Measurements from ENCODE around the gene SELENOI.
"Not testable (repeated sequence)": the region's sequence is repeated elsewhere in the genome, so short reads cannot be mapped to it uniquely, and the experiment has no call there.

Gene SELENOI, protein sequence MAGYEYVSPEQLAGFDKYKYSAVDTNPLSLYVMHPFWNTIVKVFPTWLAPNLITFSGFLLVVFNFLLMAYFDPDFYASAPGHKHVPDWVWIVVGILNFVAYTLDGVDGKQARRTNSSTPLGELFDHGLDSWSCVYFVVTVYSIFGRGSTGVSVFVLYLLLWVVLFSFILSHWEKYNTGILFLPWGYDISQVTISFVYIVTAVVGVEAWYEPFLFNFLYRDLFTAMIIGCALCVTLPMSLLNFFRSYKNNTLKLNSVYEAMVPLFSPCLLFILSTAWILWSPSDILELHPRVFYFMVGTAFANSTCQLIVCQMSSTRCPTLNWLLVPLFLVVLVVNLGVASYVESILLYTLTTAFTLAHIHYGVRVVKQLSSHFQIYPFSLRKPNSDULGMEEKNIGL

DNA sequence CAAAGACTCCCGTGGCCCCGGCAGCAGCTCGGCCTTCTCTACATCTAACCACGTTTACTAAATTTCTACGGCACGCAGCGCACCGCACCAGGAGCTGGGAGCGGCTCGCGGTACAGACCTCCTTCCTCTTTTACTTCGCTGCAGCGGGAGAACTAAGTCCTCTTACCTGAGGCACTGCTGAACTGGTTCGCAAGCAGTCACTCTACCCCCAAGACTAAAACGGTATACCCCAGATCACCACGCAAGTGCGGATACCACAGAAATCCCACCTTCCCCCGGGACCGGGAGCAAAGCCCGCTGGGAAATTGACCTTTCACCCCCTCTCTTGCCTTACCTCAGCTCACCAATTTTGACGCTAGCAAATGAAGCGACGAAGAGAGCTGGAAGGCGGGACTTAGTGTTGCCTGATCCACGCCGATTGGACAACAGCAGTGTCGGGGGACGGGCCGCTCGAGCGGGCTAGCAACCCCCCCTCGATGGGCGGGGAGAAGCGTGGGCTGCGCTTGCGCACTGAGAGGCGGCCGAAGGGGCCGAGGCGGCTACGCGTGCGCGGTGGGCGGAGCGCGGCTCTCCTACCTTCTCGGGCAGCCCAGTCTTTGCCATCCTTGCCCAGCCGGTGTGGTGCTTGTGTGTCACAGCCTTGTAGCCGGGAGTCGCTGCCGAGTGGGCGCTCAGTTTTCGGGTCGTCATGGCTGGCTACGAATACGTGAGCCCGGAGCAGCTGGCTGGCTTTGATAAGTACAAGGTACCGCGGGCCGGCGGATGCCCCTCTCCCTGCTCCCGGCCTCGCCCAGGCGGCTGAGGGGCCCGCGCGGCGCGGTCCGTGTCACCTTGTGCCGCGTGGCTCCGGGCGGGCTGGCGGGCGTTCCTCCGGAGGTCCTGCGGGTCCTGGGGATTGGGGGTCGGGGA is at the start of gene SELENOI:
Gene SELENOI, plus strand, starts transcription at position 599 of the 909 bp plus-strand sequence. Its CDS starts 90 bp downstream, at position 689.
- peak; percentile 100 for DNase-seq (ENCODE audit: low read depth)

DNA sequence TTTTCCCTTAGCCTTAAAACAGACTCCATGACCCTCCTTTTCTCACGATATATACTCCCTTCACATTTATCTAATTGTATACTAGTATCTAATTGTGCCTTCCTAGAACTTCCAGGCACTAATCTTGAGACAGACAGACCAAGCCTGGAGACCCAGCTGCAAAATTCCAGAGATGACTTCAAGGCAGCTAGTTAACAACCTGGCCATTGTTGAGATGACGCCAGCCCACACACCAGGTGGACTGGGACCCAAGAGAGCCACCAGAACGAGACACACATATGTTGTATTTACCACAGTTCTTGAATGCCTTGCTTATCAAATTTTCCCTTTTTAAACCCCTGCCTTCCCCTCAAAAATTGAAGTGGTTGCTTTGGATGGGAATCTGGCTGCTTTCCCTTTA is 48.9 kb upstream of the SELENOI start:
- DNase-seq (ENCODE audit: low read depth): no peak

DNA sequence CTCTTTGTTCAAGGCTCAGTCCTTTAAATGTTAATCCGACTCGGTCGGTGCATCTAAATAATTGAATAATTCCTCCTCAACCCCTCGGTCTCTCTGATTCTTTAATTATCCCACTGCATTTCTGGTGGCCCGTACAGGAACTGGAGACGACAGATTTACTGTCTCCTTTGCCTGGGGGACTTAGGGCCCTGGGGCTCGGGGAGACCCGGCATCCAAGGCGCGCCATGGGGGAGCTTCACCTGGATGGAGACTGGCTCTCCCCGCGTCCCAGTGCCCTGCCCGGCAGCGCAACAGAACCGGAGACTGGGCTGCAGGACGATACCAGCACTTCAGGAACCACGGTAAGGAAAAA is 47.7 kb upstream of the SELENOI start:
- DNase-seq (ENCODE audit: low read depth): no peak

DNA sequence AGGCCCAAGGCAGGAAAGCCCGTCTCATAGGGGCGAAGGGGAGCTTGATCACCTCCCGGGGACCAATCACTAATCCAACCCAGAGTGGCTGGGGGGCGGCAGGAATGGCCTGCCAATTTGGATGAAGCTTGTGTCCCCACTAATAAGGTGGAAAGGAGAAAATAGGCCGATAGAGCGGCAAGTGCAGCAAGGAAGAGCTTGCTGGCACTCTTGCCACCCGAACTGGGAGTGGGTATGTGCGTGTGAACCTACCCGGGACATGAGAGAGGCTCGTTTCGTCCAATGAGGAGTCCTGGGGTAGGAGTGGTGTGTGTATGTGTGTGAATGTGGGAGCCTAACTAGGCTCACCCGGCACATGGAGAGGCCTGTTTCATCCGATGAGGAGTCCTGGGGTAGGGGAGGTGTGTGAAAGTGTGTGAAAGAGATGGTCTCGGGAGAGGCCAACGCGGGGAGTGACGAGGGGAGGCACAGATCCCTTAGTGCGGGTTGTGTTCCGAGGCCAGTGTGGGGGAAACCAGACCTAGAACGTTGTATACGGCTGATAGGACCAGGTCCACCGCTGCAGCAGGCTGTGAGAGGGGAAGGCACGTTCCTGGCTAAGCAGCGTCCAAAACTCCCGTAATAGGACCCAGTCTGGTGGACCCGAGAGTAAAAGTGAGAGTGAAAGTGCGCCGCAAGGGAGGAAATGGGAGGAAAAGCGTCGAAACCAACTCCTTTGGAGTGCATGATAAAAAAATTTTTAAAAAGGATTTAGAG is 47.1 kb upstream of the SELENOI start:
- DNase-seq (ENCODE audit: low read depth): no peak

DNA sequence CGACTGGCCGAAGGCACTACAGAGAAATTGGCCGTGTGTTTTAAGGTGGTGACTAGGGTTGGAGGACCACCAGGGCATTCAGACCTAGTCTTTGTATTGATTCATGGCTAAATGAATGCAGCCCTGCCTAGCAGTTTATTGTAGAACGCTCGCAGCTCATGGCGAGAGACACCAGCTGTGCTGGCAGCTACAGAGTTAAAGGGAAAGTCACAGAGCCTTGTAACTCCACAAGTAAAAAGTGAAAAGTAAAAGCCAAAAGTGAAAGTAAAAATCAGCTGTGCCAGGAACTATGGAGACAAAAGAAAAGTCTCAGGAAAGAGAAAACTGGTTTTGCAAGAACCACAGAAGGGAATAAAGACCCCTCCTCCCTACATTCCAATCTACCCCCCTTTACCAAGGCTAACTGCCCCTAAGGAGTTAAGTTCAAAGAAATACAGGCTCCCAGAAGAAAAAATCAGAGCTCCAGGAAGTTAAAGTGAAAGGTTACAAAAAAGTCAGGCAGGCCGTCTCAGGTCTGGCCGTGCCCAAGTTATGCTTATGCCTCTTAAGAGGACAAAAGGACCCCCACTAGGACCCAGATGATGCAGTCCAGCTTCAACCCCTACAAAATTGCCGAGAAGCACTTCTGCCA is 46.4 kb upstream of the SELENOI start:
- no peak for DNase-seq (ENCODE audit: low read depth)

DNA sequence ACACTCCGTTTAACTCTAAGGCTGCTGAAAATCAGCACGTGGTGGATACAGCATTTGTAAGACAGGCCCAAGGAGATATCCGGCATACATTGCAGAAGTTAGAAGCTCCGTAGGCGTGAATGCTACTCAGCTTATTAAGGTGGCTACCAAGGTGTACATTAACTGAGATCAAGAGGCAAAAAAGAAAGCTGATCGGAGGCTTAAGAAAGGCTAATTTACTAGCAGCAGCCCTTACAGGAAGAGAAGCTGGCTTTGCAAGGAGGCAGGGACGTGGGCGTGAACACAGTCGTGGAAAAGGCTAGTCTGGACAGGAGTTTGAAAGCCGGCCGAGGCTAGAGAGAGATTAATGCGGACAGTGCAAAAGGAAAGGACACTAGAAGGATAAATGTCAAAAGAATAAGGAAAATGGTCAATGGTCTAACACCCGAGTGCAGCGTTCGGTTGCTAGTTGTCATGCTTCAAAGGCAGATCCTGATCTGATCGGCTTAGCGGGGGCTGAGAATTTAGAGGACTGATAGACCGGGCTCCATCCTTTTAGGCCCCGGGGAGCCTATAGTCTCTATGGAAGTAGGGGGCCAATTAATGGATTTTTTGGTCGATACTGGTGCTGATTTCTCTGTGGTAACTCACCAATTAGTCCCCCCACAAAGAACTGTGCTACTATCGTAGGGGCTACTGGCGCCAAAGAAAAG is 45.6 kb upstream of the SELENOI start:
- DNase-seq (ENCODE audit: low read depth): no peak

DNA sequence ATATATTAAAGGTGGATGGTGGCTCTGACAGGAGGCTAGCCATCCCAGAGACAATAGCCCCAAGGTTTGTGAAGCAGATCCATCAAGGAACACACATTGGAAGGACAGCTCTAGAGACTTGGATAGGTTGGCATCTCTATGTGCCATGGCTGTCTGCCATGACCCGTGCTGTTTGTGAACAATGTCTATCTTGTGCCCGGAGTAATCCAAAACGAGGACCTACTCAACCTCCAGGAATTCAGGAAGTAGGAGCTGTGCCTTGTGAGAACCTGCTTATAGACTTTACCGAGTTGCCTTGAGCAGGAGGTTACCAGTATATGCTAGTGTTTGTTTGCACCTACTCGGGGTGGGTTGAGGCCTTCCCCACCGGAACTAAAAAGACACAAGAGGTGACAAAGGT is 43.1 kb upstream of the SELENOI start:
- DNase-seq (ENCODE audit: low read depth): no peak

DNA sequence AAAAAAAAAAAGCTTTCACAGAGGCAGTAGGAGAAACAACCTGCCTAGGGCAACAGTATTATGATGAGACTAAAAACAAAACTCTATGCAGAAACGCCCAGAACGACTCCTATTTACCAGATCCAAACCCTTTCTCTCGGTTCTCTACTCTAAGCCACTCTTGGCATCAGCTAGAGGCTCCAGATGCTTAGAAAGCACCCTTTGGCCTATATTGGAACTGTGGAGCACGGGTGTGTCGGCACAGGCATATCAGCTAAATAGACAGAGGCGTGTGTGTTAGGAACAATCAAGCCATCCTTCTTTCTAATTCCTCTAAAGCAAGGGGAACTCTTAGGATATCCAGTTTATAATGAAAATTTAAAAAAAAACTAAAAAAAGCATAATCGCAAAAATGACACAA is 40.8 kb upstream of the SELENOI start:
- not testable (repeated sequence) for DNase-seq (ENCODE audit: low read depth)

DNA sequence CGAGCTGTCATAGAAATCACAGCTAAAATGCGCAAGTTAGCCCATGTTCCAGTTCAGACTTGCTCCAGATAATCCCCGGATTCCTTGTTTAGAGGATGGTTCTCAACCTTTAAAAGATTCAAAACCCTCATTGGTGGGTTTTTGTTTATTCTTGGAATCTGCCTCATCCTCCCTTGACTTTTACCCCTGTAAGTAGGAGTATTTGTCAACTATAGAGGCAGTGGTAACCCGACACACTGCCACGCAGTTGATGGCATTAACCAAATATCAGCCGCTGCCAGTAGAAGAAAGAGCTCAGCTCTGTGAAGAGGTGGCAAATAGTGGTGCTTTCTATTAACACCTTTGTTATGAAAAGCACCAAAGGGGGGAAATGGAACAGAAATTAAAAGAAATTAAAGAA is 40.4 kb upstream of the SELENOI start:
- DNase-seq (ENCODE audit: low read depth): no peak

DNA sequence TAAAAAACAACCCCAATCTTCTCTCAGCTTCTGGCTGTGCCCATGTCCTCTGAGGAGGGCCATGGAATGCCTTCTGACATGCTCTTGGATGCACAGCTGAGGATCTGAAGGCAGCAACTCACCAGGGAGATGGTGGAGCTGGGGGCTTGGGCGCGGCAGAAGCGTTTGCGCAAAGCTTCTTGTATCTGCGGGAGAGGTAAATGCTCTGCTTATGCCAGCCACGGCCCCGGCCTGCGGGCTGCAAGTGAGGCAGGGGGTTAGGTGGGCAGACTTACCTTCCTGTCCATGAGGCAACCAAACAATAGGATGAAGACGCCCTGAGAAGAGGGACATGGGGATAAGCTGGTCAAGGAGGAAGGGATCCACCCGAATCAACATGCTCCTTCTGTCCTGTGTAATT is 36.0 kb upstream of the SELENOI start:
- no peak for DNase-seq (ENCODE audit: low read depth)

DNA sequence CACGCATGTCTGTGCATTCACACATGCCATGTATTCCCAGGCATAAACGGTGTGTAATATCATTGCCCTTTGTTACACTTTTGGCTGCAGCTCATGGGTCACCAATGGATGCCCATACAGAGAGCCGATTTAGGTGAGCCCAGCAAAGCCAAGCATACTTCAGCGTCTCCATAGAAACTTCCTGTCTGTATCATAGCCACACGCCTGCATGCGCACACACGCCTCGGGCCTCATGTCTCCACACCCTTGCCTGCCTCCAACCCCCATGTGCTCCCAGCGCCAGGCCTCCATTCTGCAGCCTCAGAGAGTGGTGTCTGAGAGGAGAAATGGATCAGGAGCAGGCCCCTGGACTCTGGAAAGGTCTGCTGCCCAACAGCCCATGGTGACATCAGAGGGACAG is 33.5 kb upstream of the SELENOI start:
- DNase-seq (ENCODE audit: low read depth): no peak

DNA sequence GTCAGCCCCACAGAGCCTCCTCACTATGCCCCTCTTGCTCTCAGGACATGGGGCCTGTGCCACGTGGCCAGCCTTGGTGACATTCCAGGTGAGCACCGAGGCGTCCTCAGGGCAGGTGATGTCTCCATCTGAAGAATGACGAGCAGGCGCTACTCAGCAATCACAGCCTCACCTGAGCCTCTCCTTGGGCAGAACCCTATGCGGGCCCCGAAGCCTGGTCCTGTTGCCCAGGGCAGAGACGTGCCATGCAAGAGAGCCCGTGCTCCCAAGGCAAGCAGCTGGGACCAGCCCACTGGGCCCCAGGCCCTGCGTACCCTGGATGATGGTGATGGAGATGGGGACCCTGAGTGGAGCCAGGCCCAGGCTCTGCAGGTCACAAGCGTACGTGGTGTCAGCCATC is 32.5 kb upstream of the SELENOI start:
- no peak for DNase-seq (ENCODE audit: low read depth)

DNA sequence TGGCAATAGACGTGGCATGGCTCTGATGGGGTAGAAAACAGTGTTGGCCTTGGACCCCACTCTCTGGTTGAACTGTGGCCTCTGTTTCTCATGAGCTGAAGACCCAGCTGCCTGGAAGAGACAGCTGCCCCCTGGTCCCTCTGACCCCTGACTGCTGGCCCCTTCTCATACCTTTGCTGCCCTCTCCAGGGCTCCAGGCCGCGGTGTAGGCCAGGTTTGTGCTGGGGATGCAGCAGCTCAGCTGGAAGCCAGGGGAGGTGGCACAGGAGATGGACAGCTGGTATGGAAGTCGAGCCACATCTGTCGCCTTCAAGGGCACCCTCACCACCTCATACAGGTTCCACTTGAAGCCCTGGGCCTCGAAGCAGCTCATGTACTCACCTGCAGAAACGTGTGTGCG is 31.7 kb upstream of the SELENOI start:
- DNase-seq (ENCODE audit: low read depth): no peak

DNA sequence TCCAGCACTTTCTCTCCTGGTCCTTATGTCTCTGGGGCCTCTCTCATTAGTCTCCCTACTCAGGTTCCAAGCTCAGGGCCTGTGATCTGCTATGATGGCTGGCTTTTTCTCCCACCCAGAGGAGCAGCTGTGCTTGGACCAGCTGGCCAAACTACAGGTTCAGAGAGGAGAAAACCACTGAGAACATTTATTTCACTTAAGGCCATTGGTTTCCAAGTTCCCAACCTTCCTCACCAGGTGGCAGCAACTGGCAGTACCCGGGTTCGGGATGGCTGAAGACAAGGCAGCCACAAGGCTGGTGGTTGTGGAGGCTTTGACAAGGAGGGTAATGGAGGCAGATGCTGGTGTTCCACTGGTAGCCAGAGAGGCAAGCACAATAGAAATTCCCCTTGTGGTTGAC is 29.9 kb upstream of the SELENOI start:
- no peak for DNase-seq (ENCODE audit: low read depth)

DNA sequence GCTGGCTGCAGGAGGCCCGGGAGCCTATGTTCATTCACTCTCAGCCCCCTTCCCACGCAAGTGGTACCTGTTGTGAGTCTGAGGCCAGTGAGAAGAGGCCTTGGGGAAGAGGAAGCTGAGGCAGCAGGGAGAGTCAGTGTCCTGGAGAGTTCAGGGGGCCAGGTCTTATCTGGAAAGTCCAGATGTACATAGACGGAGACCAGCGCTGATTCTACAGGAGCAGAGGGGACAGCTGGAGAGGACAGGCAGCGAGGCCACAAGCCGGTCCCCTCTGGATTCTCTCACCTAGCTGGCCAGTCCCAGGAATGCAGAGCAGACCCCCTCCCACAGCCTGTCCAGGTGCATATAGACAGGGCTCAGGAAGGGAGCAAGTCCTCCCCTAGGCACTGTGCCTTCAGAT is 29.1 kb upstream of the SELENOI start:
- DNase-seq (ENCODE audit: low read depth): no peak

DNA sequence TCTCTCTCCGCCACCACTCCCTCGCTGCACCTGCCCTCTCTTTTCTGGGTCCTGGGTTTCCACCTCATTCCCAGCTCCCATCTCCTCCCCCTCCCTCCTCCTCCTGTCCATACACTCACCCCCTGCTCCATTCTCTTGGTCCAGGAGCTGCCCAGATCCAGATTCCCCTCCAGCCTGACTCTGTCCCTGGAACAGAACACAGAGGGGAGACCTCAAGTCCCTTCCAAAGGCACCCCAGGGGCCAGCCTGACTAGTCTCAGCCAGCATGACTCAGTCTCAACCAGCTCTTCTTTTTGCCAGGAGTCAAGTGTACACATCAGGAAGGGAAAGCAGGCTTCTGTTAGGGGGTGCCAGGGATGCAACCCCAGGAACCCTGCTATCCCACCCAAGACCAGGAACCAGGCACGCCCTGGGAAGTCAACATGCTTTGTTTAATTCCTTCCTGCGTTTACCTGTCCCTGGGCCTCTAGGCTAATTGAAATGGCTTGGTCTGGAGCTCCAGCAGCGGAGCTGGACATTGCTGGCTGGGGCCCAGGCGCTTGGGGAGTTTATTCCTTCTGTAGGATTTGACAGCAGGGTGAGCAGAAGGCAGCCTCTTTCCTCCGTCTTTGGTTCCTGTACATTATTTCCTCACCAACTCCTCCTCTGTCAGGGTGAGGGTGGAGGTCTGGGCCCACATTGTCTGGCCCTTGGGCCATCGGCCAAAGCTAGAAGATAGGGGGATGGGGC is 28.4 kb upstream of the SELENOI start:
- no peak for DNase-seq (ENCODE audit: low read depth)

DNA sequence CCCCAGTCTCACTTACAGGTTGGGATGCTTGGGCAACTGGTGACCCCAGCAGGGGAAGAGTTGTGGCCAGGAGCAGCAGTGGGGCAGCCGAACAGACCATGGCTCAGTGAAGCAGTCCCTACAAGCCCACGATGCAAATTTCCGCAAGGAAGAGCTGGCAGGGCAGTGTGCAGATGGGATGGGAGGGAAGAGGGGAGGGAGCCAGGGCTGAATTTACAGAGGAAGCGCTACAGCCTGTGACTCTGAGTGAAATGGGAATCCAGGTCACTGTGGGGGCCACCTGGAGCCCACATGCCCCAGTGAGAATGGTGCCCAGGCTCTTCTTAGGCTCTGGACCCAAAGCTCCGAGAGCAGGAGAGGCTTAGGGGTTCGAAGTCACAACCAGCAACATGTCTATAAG is 27.0 kb upstream of the SELENOI start:
- DNase-seq (ENCODE audit: low read depth): no peak

DNA sequence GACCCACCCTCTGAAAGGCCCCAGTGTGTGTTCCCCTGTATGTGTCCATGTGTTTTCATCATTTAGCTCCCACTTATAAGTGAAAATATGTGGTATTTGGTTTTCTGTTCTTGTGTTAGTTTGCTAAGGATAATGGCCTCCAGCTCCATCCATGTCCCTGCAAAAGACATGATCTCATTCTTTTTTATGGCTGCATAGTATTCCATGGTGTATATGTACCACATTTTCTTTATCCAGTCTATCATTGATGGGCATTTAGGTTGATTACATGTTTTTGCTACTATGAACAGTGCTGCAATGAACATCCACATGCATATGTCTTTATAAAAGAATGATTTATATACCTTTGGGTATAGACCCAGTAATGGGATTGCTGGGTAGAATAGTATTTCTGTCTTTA is 21.5 kb upstream of the SELENOI start:
- not testable (repeated sequence) for DNase-seq (ENCODE audit: low read depth)

DNA sequence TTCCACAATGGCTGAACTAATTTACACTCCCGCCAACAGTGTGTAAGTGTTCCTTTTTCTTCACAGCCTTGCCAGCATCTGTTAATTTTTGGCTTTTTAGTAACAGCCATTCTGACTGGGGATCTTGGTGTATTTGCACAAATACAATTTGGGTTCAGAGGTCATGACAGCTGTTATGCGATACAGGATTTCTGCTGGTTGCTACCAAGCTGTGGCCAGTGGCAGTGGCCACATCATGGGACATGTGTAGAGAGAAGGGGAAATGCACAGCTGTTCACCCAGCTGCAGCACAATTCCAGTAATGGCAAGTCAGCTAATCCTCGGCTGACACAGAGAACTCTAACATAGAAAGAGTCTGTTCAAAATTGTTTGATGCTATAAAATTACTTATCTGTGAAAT is 21.0 kb upstream of the SELENOI start:
- no peak for DNase-seq (ENCODE audit: low read depth)

DNA sequence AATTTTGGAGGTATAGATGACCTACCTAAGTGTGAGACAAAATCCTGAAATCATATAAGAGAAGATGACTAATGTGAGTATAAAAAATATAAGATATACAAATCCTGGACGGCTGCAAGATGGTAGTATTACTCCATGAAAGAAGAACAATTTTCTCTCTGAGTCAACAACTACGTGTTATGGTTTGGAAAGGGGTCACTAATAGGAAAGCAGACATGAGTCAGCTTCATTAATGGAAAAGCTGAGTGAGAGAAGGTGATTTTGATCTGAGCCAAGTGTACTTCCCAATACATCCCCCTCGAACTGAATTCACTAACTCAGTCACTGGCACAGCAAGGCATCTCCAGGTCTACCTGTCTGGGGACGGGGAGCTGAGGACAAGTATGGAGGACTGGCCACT is 20.1 kb upstream of the SELENOI start:
- DNase-seq (ENCODE audit: low read depth): no peak

DNA sequence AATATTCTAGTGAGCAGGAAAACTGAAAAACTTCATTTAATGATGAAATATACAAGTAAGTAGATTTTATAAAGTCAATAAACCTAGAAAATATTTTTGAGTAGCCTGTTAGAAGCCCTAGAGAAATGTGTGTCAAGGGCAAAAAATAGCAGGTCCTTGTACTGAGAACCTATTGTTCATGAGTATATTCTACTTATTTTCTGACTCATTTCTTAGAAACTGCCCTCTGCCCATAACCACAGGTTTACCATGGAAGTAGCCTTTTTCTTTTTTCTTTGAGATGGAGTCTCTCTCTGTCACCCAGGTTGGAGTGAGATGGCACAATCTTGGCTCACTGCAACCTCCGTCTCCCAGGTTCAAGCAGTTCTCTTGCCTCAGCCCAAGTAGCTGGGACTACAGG is 19.4 kb upstream of the SELENOI start:
- DNase-seq (ENCODE audit: low read depth): no peak
